Measurements from ENCODE around the gene YTHDF1. TPM values are rescaled to one million over a fixed set of nuclear protein-coding genes. Genes with fewer than 3 reads are reported as not detected.

The YTHDF1 gene
- polyA plus RNA-seq, 2 of the 4 experiments (the other 2 are of a cell fraction) = 31.8 to 37.9 TPM

DNA sequence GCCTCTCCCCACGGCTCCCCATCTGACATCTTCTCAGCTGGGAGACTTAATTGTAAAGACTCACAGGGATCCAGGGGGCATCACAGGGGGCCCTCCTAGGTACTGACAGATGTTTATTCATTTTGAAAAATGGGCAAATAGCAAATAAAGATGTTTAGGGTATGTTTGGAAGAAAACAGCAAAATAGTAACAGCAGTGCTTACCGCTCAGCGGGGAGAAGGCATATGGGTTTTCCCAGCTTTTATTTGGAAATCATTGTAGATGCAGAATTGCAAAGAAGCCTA lies 17.1 kb upstream of the YTHDF1 start:
- peaks cover 95% of the 10 kb centered on the region for H3K4me1 ChIP-seq
- no peak for FAIRE-seq
- no peaks in the 10 kb centered on the region for H3K9me3 ChIP-seq
- WGBS (ENCODE audit: missing lambda C conversion rate) = 19% methylated on average over 3 of the region's 3 CpGs
- DNase-seq (ENCODE audit: low read depth in 1 of 2, low spot score in 1 of 2) = peak in 1 of 2 experiments; percentile 69
- peak overlapping the region; percentile 73 for H3K4me2 ChIP-seq
- no peak; a peak in 1 of 6 replicates for ATAC-seq
- CTCF ChIA-PET = interaction anchor here (1.0 to 8.9 kb wide), 11 partner anchors 9 to 305 kb away, joined by 3 to 178 read pairs (median 4); partner anchors contain the start of genes NKAIN4, PTK6 and YTHDF1
- H3K27ac ChIP-seq = peak overlapping the region; percentile 96 to 99
- no peak overlapping the region for H3K4me3 ChIP-seq
- TF ChIP-seq HOXB5 (CRISPR knock-in tag; IDR thresholded peaks at IDR 0.05) (peak; percentile 55; the same call in 1 of the 2 replicates), RARB (CRISPR knock-in tag; IDR thresholded peaks at IDR 0.05) (peak; percentile 40; the same call in 1 of the 2 replicates), HOXA7 (CRISPR knock-in tag; IDR thresholded peaks at IDR 0.05) (no peak)
- POLR2A ChIA-PET = interaction anchor here (0.9 to 1.7 kb wide), 3 partner anchors 9 to 287 kb away, joined by 3 to 13 read pairs (median 3); partner anchors contain the start of genes PPDPF and YTHDF1

DNA sequence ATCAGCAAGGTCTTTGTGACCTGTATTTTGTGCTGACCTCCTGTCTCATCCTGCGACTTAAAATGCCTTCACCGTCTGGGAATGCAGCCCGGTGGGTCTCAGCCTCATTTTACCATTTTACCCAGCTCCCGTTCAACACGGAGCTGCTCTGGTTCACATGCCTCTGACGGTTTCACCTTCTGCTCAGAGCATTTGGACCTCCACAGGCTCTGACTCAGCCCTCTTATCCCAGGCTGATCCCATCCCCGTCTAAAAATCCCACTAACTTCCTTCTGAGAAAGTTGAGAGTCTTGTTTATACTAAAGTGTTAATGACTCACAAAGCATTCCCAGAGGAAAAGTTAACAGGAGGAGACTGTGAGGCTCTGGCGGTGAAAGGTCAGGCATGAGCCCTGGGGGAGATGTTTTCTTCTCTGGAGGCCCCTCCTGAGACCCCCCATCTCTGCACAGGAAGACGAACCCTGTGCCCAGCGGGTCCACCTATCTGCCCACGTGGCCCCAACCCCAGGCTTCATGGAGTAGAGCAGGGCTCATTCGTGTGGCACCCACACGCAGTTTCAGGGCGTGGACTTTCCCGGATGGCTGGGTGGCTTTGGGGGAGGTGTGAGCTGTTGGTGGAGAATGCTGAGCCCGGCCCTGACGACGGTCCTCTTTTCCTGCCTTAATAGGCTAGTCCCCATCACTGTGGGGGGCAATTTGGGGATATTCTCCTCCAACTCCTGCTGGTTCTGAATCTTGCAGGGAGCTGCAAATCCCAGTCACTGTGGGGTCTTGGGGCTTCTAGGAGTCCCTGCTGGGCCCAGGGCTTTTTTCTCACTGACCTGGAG lies 16.5 kb upstream of the YTHDF1 start:
- ChIA-PET POLR2A (interaction anchor here (0.6 to 1.7 kb wide), 5 partner anchors 9 to 288 kb away, joined by 3 to 13 read pairs (median 3); partner anchors contain the start of genes ARFGAP1, PPDPF and YTHDF1), CTCF (interaction anchor here (1.0 to 8.9 kb wide), 10 partner anchors 8 to 305 kb away, joined by 3 to 178 read pairs (median 4); partner anchors contain the start of genes NKAIN4, PTK6 and YTHDF1)
- TF ChIP-seq EP300 (IDR thresholded peaks at IDR 0.05) (peak; percentile 92 to 95; a peak in 4 of 5 replicates), SREBF2 (IDR thresholded peaks at IDR 0.05) (no peak), ZFP36 (IDR thresholded peaks at IDR 0.05; ENCODE audit: borderline replicate concordance, partially characterized antibody) (no peak), ESRRA (IDR thresholded peaks at IDR 0.05; ENCODE audit: borderline replicate concordance, low read length) (no peak; the same call in 1 of the 2 replicates), RFX5 (IDR thresholded peaks at IDR 0.05) (no peak), MYC (IDR thresholded peaks at IDR 0.05; ENCODE audit: borderline replicate concordance, low read length) (no peak), EHMT2 (IDR thresholded peaks at IDR 0.05; ENCODE audit: low read depth) (no peak), EHF (CRISPR knock-in tag; IDR thresholded peaks at IDR 0.05) (0 out of 2 replicates have a peak, but pooled peaks have one; percentile 9), HEYL (CRISPR knock-in tag; IDR thresholded peaks at IDR 0.05) (peak; percentile 27; the same call in 1 of the 2 replicates), RAD21 (conservative IDR thresholded peaks at IDR 0.05 in 1 of 2, IDR thresholded peaks at IDR 0.05 in 1 of 2) (peak; percentile 7 to 32; a peak in 2 of 5 replicates), BHLHE40 (IDR thresholded peaks at IDR 0.05; ENCODE audit: low read depth, low read length) (no peak), SMC3 (IDR thresholded peaks at IDR 0.05) (peak; percentile 32; the same call in 2 of the 3 replicates), MAFK (IDR thresholded peaks at IDR 0.05; ENCODE audit: partially characterized antibody) (peak; percentile 61), MAZ (IDR thresholded peaks at IDR 0.05; ENCODE audit: borderline replicate concordance, low read depth, low read length) (no peak), FOSL2 (IDR thresholded peaks at IDR 0.05) (peak; percentile 93), FOSL2 (CRISPR knock-in tag; IDR thresholded peaks at IDR 0.05) (peak; percentile 96), TFCP2L1 (CRISPR knock-in tag; IDR thresholded peaks at IDR 0.05) (no peak), NR3C1 (IDR thresholded peaks at IDR 0.05) (no peak), CEBPB (IDR thresholded peaks at IDR 0.05) (peak in 1 of 2 experiments; percentile 43; a peak in 2 of 4 replicates), GATA3 (IDR thresholded peaks at IDR 0.05; ENCODE audit: borderline replicate concordance) (peak; percentile 94), FOXS1 (CRISPR knock-in tag; IDR thresholded peaks at IDR 0.05) (peak; percentile 81; the same call in 1 of the 2 replicates), ZNF302 (CRISPR knock-in tag; IDR thresholded peaks at IDR 0.05) (peak; percentile 83)
- TF ChIP-seq, protein P1, sequence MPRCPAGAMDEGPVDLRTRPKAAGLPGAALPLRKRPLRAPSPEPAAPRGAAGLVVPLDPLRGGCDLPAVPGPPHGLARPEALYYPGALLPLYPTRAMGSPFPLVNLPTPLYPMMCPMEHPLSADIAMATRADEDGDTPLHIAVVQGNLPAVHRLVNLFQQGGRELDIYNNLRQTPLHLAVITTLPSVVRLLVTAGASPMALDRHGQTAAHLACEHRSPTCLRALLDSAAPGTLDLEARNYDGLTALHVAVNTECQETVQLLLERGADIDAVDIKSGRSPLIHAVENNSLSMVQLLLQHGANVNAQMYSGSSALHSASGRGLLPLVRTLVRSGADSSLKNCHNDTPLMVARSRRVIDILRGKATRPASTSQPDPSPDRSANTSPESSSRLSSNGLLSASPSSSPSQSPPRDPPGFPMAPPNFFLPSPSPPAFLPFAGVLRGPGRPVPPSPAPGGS (IDR thresholded peaks at IDR 0.05) = peak; percentile 61; the same call in 1 of the 3 replicates
- TF ChIP-seq, protein P2, sequence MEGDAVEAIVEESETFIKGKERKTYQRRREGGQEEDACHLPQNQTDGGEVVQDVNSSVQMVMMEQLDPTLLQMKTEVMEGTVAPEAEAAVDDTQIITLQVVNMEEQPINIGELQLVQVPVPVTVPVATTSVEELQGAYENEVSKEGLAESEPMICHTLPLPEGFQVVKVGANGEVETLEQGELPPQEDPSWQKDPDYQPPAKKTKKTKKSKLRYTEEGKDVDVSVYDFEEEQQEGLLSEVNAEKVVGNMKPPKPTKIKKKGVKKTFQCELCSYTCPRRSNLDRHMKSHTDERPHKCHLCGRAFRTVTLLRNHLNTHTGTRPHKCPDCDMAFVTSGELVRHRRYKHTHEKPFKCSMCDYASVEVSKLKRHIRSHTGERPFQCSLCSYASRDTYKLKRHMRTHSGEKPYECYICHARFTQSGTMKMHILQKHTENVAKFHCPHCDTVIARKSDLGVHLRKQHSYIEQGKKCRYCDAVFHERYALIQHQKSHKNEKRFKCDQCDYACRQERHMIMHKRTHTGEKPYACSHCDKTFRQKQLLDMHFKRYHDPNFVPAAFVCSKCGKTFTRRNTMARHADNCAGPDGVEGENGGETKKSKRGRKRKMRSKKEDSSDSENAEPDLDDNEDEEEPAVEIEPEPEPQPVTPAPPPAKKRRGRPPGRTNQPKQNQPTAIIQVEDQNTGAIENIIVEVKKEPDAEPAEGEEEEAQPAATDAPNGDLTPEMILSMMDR (IDR thresholded peaks at IDR 0.05) = no peak
- TF ChIP-seq, protein P3, sequence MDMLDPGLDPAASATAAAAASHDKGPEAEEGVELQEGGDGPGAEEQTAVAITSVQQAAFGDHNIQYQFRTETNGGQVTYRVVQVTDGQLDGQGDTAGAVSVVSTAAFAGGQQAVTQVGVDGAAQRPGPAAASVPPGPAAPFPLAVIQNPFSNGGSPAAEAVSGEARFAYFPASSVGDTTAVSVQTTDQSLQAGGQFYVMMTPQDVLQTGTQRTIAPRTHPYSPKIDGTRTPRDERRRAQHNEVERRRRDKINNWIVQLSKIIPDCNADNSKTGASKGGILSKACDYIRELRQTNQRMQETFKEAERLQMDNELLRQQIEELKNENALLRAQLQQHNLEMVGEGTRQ (IDR thresholded peaks at IDR 0.05) = peak; percentile 71
- TF ChIP-seq, protein P4, sequence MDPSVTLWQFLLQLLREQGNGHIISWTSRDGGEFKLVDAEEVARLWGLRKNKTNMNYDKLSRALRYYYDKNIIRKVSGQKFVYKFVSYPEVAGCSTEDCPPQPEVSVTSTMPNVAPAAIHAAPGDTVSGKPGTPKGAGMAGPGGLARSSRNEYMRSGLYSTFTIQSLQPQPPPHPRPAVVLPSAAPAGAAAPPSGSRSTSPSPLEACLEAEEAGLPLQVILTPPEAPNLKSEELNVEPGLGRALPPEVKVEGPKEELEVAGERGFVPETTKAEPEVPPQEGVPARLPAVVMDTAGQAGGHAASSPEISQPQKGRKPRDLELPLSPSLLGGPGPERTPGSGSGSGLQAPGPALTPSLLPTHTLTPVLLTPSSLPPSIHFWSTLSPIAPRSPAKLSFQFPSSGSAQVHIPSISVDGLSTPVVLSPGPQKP (IDR thresholded peaks at IDR 0.05; ENCODE audit: low read depth, low read length) = no peak
- TF ChIP-seq, protein P5, sequence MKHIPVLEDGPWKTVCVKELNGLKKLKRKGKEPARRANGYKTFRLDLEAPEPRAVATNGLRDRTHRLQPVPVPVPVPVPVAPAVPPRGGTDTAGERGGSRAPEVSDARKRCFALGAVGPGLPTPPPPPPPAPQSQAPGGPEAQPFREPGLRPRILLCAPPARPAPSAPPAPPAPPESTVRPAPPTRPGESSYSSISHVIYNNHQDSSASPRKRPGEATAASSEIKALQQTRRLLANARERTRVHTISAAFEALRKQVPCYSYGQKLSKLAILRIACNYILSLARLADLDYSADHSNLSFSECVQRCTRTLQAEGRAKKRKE (CRISPR knock-in tag; IDR thresholded peaks at IDR 0.05; ENCODE audit: low read depth) = peak; percentile 47; the same call in 1 of the 2 replicates

More for the DNA sequence above, 16.5 kb upstream of the YTHDF1 start:
- peaks cover 90% of the 10 kb centered on the region for H3K4me1 ChIP-seq
- H3K27ac ChIP-seq = peak overlapping the region; percentile 96 to 99
- H3K4me2 ChIP-seq = peak overlapping the region; percentile 73
- no peaks in the 10 kb centered on the region for H3K9me3 ChIP-seq
- peak; percentile 99 for FAIRE-seq
- no peak overlapping the region for H3K4me3 ChIP-seq
- peak; percentile 70 to 84 for ATAC-seq
- WGBS (ENCODE audit: missing lambda C conversion rate) = 1% methylated on average over 18 of the region's 18 CpGs
- DNase-seq (ENCODE audit: low read depth in 1 of 2, low spot score in 1 of 2) = peak; percentile 93 to 96
